Parathyroid adenoma (tissue), 2 donors: ENCODE results near the gene CD200R1L.

ENCODE experiments used
- H2AFZ ChIP-seq: fragments of 300-600 bp; sonication (generic); one replicate; pipeline ENCODE4 v1.7.0; 2017; ENCODE audit warnings: antibody characterized with exemption, mild to moderate bottlenecking
- H3K27ac ChIP-seq: fragments of 300-600 bp; sonication (generic); one replicate; pipeline ENCODE4 v1.7.0; 2017
- H3K27me3 ChIP-seq: fragments of 300-600 bp; sonication (generic); one replicate; pipeline ENCODE4 v1.7.0; 2017; ENCODE audit warnings: low read length; ENCODE audit not compliant: control insufficient read depth, insufficient read depth
- H3K36me3 ChIP-seq: fragments of 300-600 bp; sonication (generic); one replicate; pipeline ENCODE4 v1.7.0; 2017; ENCODE audit warnings: low read length; ENCODE audit not compliant: control insufficient read depth, insufficient read depth
- H3K4me1 ChIP-seq: fragments of 300-600 bp; sonication (generic); one replicate; pipeline ENCODE4 v1.7.0; 2017; ENCODE audit warnings: control low read depth
- H3K4me2 ChIP-seq: fragments of 300-600 bp; sonication (generic); one replicate; pipeline ENCODE4 v1.7.0; 2017; ENCODE audit warnings: low read length
- H3K4me3 ChIP-seq: fragments of 300-600 bp; sonication (generic); one replicate; pipeline ENCODE4 v1.7.0; 2017; ENCODE audit warnings: low read depth, low read length
- H3K79me2 ChIP-seq: fragments of 300-600 bp; sonication (generic); one replicate; pipeline ENCODE4 v1.7.0; 2017; ENCODE audit warnings: control low read depth
- H3K9ac ChIP-seq: fragments of 300-600 bp; sonication (generic); one replicate; pipeline ENCODE4 v1.7.0; 2017; ENCODE audit warnings: mild to moderate bottlenecking
- H3K9me3 ChIP-seq: fragments of 300-600 bp; sonication (generic); one replicate; pipeline ENCODE4 v1.7.0; 2017; ENCODE audit warnings: low read length; ENCODE audit not compliant: control insufficient read depth
- TF ChIP-seq, protein P1 (sequence below): fragments of 300-600 bp; sonication (generic); IDR thresholded peaks from one replicate; pipeline ENCODE4 v1.7.0; 2017; ENCODE audit warnings: antibody characterized with exemption, mild to moderate bottlenecking
- donor health status: primary hyperparathyroidism.

Gene CD200R1L

DNA sequence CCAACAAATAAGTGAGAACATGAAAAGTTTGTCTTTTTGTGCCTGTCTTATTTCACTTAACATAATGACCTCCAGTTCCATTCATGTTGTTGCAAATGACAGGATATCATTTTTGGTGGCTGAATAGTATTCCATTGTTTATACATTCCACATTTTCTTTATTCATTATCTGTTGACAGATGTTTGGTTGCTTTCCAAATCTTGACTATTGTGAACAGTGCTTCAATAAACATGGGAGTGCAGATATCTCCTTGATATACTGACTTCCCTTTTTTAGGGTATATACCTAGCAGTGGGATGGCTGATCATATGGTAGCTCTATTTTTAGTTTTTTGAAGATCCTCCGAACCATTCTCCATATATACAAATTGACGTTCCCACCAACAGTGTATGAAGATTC lies 19.1 kb upstream of the CD200R1L start:
- Histone ChIP-seq H3K36me3 (no peaks in the 10 kb centered on the region), H3K27me3 (no peaks in the 10 kb centered on the region), H3K79me2 (no peaks in the 10 kb centered on the region), H3K4me2 (no peak overlapping the region), H3K9me3 (no peaks in the 10 kb centered on the region), H3K4me3 (no peak overlapping the region), H3K9ac (no peak overlapping the region), H3K27ac (no peak overlapping the region), H3K4me1 (no peaks in the 10 kb centered on the region), H2AFZ (no peak overlapping the region)
- TF ChIP-seq, protein P1, sequence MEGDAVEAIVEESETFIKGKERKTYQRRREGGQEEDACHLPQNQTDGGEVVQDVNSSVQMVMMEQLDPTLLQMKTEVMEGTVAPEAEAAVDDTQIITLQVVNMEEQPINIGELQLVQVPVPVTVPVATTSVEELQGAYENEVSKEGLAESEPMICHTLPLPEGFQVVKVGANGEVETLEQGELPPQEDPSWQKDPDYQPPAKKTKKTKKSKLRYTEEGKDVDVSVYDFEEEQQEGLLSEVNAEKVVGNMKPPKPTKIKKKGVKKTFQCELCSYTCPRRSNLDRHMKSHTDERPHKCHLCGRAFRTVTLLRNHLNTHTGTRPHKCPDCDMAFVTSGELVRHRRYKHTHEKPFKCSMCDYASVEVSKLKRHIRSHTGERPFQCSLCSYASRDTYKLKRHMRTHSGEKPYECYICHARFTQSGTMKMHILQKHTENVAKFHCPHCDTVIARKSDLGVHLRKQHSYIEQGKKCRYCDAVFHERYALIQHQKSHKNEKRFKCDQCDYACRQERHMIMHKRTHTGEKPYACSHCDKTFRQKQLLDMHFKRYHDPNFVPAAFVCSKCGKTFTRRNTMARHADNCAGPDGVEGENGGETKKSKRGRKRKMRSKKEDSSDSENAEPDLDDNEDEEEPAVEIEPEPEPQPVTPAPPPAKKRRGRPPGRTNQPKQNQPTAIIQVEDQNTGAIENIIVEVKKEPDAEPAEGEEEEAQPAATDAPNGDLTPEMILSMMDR = no peak

DNA sequence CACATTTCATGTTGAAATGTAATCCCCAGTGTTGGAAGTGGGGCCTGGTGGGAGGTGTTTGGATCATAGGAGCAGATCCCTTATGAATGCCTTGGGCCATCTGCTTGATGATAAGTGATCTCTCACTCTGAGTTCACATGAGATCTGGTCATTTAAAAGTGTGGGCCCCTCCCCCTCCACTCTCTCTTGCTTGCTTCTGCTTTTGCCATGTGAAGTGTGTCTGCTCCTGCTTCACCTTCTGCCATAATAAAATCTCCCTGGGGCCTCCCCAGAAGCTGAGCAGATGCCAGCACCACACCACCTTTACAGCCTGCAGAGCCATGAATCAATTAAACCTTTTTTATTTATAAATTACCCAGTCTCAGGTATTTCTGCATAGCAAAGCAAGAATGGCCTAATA lies 14.2 kb upstream of the CD200R1L start:
- no peak overlapping the region for H3K4me3 ChIP-seq
- TF ChIP-seq, protein P1 = no peak
- no peak overlapping the region for H3K9ac ChIP-seq
- H3K27ac ChIP-seq = no peak overlapping the region
- H2AFZ ChIP-seq = no peak overlapping the region
- H3K4me1 ChIP-seq = no peaks in the 10 kb centered on the region
- H3K27me3 ChIP-seq = no peaks in the 10 kb centered on the region
- no peak overlapping the region for H3K4me2 ChIP-seq
- no peaks in the 10 kb centered on the region for H3K36me3 ChIP-seq
- H3K79me2 ChIP-seq = no peaks in the 10 kb centered on the region
- no peaks in the 10 kb centered on the region for H3K9me3 ChIP-seq

DNA sequence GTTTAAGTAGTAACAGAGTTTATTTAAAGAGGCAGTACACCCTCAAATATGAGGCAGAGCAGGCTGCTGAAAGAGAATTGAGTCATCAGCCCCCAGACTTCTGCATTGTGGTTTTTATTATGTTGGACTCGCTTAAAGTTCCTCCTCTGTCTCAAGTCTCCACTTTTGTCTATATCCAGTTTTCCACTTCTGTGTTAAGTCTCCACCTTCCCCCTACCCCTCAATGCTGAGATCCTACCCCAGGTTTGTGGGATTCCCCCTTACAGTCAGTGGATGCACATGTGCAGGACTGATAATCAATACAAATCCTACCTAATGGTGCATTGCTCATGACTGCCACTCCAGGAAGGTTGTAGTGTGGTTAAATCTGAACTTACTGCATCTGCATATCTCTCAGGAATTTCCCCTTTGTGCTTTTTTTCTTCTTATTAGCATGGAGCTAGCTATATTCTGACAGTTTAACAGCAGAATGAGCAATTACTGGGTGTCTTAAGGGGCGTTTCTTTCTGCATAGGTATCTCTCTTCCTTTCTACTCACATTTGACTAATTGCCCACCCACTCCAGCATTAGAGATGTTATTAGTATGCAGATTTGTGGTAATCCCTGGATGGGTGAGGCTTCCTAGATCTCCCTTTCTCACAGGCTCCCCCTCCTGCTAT lies 11.9 kb upstream of the CD200R1L start:
- no peaks in the 10 kb centered on the region for H3K36me3 ChIP-seq
- no peak overlapping the region for H3K9ac ChIP-seq
- TF ChIP-seq, protein P1 = no peak
- H3K4me2 ChIP-seq = no peak overlapping the region
- no peaks in the 10 kb centered on the region for H3K79me2 ChIP-seq
- H3K9me3 ChIP-seq = no peaks in the 10 kb centered on the region
- H3K4me1 ChIP-seq = no peaks in the 10 kb centered on the region
- H2AFZ ChIP-seq = no peak overlapping the region
- H3K27me3 ChIP-seq = no peaks in the 10 kb centered on the region
- H3K27ac ChIP-seq = no peak overlapping the region
- H3K4me3 ChIP-seq = no peak overlapping the region

DNA sequence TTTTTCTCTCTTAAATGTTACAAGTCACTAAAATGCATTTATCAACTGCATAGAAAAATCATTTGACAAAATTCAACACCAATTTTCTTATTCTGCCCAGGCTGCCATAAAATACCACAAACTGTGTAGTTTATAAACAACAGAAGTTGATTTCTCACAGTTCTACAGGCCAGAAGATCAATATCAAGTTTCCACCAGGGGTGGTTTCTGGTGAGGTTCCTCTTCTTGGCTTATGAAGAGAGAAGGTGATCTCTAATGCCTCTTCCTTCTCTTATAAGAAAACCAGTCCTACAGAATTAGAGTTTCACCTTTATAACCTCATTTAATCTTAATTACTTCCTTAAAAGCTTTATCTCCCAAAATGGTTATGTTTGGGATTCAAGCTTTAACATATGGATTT lies 10.9 kb upstream of the CD200R1L start:
- Histone ChIP-seq H3K4me1 (no peaks in the 10 kb centered on the region), H3K79me2 (no peaks in the 10 kb centered on the region), H3K27ac (no peak overlapping the region), H3K9ac (no peak overlapping the region), H3K9me3 (no peaks in the 10 kb centered on the region), H3K27me3 (no peaks in the 10 kb centered on the region), H3K36me3 (no peaks in the 10 kb centered on the region), H3K4me3 (no peak overlapping the region), H3K4me2 (no peak overlapping the region), H2AFZ (no peak overlapping the region)
- TF ChIP-seq, protein P1 = no peak

DNA sequence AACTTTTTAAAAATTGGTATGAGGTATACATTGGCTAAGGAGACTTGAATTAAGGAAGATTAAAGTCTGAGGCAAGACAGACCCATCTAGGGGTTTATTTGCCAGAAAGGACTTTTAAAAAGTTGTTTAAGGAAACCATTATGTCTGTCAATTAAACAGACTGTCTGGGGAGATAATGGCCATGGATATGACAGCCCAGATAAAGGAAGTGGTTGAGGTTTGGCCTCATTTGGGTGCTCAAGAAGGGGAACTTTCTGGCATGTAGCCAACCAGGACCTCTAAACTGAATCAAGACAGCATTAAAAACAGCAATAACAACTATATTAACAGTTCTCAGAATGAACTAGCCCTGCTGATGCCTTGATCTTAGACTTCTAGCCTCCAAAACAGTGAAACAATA lies 9.9 kb upstream of the CD200R1L start:
- Histone ChIP-seq H3K4me3 (no peak overlapping the region), H2AFZ (no peak overlapping the region), H3K4me2 (no peak overlapping the region), H3K4me1 (no peaks in the 10 kb centered on the region), H3K79me2 (no peaks in the 10 kb centered on the region), H3K27me3 (no peaks in the 10 kb centered on the region), H3K9ac (no peak overlapping the region), H3K36me3 (no peaks in the 10 kb centered on the region), H3K9me3 (no peaks in the 10 kb centered on the region), H3K27ac (no peak overlapping the region)
- TF ChIP-seq, protein P1 = no peak
